ENCODE results near the gene CDC27. TPM values are rescaled to one million over a fixed set of nuclear protein-coding genes. Genes with fewer than 3 reads are reported as not detected.
"Not testable (repeated sequence)": the region's sequence is repeated elsewhere in the genome, so short reads cannot be mapped to it uniquely, and the experiment has no call there.

CDC27 gene
- total RNA-seq, 1 experiment from 2014 or later = 97.5 TPM

DNA sequence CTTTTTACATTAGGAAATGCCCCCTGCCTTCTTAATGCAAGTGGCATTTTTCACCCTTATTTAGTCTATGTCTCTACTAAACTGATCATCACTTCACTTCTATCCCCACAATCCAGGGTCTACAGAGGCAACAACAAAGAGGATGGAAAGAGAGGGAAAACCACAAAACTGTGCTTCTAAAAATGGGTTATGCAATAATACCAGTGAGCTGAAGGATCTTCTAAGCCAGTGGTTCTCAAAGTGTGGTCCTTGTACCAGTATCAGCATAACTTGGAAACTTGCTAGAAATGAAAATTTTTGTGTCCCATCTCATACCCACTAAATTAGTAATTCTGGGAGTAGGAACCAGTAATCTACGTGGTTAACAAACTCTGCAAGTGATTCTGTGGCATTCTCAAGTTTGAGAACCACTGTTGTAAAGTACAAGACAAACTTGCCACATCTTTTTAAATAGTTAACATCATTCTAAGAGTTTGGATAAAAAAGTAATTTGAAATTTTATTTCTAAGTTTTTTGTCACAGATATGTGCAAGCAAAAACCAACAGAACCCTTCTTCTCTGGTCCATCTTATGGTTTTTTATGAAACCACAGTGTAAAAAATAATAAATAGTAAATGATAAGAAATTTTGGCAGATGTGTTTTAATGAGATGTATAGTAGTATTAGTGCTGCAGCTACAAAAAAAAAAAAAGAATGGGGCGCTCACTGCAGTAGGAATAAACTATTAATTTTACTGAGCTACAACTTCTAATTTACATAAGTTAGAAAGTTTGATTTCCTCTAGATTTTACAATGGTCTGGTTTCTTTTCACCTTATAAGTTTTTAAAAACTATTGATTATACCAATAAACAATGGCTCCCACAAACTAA lies 16.2 kb downstream of the CDC27 start:
- no peaks in the 10 kb centered on the region for H3K27me3 ChIP-seq (ENCODE audit: control insufficient read depth, insufficient read depth, low read length)
- no TSS peak for BruUV-seq (replicated peaks)
- no peaks in the 10 kb centered on the region for H3K9me3 ChIP-seq (ENCODE audit: control insufficient read depth, insufficient read depth, low read depth, low read length)
- DNase-seq (ENCODE audit: low read depth, low spot score) = no peak
- no peak for TF ChIP-seq TCF7L2 (IDR thresholded peaks at IDR 0.05; ENCODE audit: low read depth, low read length)
- no peak for TF ChIP-seq SIN3A (IDR thresholded peaks at IDR 0.05; ENCODE audit: borderline replicate concordance, insufficient read depth, low read depth, low read length)
- TF ChIP-seq, protein P1, sequence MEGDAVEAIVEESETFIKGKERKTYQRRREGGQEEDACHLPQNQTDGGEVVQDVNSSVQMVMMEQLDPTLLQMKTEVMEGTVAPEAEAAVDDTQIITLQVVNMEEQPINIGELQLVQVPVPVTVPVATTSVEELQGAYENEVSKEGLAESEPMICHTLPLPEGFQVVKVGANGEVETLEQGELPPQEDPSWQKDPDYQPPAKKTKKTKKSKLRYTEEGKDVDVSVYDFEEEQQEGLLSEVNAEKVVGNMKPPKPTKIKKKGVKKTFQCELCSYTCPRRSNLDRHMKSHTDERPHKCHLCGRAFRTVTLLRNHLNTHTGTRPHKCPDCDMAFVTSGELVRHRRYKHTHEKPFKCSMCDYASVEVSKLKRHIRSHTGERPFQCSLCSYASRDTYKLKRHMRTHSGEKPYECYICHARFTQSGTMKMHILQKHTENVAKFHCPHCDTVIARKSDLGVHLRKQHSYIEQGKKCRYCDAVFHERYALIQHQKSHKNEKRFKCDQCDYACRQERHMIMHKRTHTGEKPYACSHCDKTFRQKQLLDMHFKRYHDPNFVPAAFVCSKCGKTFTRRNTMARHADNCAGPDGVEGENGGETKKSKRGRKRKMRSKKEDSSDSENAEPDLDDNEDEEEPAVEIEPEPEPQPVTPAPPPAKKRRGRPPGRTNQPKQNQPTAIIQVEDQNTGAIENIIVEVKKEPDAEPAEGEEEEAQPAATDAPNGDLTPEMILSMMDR (IDR thresholded peaks at IDR 0.05) = no peak
- no peak for TF ChIP-seq POLR2AphosphoS5 (IDR thresholded peaks at IDR 0.05; ENCODE audit: low read depth, low read length)
- TF ChIP-seq, protein P2, sequence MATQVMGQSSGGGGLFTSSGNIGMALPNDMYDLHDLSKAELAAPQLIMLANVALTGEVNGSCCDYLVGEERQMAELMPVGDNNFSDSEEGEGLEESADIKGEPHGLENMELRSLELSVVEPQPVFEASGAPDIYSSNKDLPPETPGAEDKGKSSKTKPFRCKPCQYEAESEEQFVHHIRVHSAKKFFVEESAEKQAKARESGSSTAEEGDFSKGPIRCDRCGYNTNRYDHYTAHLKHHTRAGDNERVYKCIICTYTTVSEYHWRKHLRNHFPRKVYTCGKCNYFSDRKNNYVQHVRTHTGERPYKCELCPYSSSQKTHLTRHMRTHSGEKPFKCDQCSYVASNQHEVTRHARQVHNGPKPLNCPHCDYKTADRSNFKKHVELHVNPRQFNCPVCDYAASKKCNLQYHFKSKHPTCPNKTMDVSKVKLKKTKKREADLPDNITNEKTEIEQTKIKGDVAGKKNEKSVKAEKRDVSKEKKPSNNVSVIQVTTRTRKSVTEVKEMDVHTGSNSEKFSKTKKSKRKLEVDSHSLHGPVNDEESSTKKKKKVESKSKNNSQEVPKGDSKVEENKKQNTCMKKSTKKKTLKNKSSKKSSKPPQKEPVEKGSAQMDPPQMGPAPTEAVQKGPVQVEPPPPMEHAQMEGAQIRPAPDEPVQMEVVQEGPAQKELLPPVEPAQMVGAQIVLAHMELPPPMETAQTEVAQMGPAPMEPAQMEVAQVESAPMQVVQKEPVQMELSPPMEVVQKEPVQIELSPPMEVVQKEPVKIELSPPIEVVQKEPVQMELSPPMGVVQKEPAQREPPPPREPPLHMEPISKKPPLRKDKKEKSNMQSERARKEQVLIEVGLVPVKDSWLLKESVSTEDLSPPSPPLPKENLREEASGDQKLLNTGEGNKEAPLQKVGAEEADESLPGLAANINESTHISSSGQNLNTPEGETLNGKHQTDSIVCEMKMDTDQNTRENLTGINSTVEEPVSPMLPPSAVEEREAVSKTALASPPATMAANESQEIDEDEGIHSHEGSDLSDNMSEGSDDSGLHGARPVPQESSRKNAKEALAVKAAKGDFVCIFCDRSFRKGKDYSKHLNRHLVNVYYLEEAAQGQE (IDR thresholded peaks at IDR 0.05; ENCODE audit: insufficient read depth in 1 of 2, low read depth in 2 of 2, low read length in 1 of 2) = no peak
- H3K27ac ChIP-seq (ENCODE audit: low read length) = no peak overlapping the region
- intact Hi-C loops (cut with micrococcal nuclease; ENCODE audit: unreplicated experiment) (no loop called here), in situ Hi-C loops (cut with HindIII; ENCODE audit: low pct_unique_long_range_greater_than_20kb, low sequenced_read_pairs) (no loop called here)
- no peak for ATAC-seq
- POLR2A ChIA-PET = no interaction called here
- peaks cover 19% of the 10 kb centered on the region for H3K36me3 ChIP-seq (ENCODE audit: control insufficient read depth, insufficient read depth, low read length)
- H3K4me1 ChIP-seq (ENCODE audit: control insufficient read depth, insufficient read depth, low read length) = no peaks in the 10 kb centered on the region
- no peak overlapping the region for H3K4me3 ChIP-seq (ENCODE audit: low read depth in 2 of 2, low read length in 2 of 2)
- CTCF ChIA-PET = interaction anchor here (0.6 kb wide), 1 partner anchor 573 kb away, joined by 4 read pairs; no protein-coding TSS in a partner anchor

GRCh38 chr17:47170710-47171109 lies 18.4 kb downstream of the CDC27 start:
- no peak for DNase-seq (ENCODE audit: low read depth, low spot score)
- no TSS peak for BruUV-seq (replicated peaks)
- TF ChIP-seq, protein P2 (IDR thresholded peaks at IDR 0.05; ENCODE audit: insufficient read depth in 1 of 2, low read depth in 2 of 2, low read length in 1 of 2) = no peak
- TF ChIP-seq, protein P1 (IDR thresholded peaks at IDR 0.05) = no peak
- no peak for TF ChIP-seq SIN3A (IDR thresholded peaks at IDR 0.05; ENCODE audit: borderline replicate concordance, insufficient read depth, low read depth, low read length)
- TF ChIP-seq TCF7L2 (IDR thresholded peaks at IDR 0.05; ENCODE audit: low read depth, low read length) = no peak
- no peak for TF ChIP-seq POLR2AphosphoS5 (IDR thresholded peaks at IDR 0.05; ENCODE audit: low read depth, low read length)
- Histone ChIP-seq H3K4me1 (ENCODE audit: control insufficient read depth, insufficient read depth, low read length) (no peaks in the 10 kb centered on the region), H3K36me3 (ENCODE audit: control insufficient read depth, insufficient read depth, low read length) (peaks cover 14% of the 10 kb centered on the region), H3K27ac (ENCODE audit: low read length) (no peak overlapping the region), H3K4me3 (ENCODE audit: low read depth in 2 of 2, low read length in 2 of 2) (no peak overlapping the region), H3K9me3 (ENCODE audit: control insufficient read depth, insufficient read depth, low read depth, low read length) (no peaks in the 10 kb centered on the region), H3K27me3 (ENCODE audit: control insufficient read depth, insufficient read depth, low read length) (no peaks in the 10 kb centered on the region)
- in situ Hi-C loops (cut with HindIII; ENCODE audit: low pct_unique_long_range_greater_than_20kb, low sequenced_read_pairs) (no loop called here), intact Hi-C loops (cut with micrococcal nuclease; ENCODE audit: unreplicated experiment) (no loop called here)
- CTCF ChIA-PET = no interaction called here
- ATAC-seq = no peak
- POLR2A ChIA-PET = no interaction called here

DNA sequence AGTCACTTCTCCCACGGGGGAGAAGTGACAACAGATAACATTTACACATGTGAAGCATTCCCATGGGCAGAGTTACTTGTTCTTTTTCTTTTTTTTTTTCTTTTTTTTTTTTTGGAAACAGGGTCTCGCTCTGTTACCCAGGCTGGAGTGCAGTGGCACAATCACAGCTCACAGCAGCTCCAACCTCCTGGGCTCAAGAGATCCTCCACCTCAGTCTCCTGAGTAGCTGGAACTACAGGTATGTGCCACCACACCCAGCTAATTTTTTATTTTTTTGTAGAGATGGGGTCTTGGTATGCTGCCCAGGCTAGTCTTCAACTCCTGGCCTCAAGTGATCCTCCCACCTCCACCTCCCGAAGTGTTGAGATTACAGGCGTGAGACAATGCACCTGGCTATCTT lies 20.2 kb downstream of the CDC27 start:
- H3K4me3 ChIP-seq (ENCODE audit: low read depth in 2 of 2, low read length in 2 of 2); CTCF ChIA-PET; H3K4me1 ChIP-seq (ENCODE audit: control insufficient read depth, insufficient read depth, low read length); H3K27me3 ChIP-seq (ENCODE audit: control insufficient read depth, insufficient read depth, low read length); ATAC-seq; H3K9me3 ChIP-seq (ENCODE audit: control insufficient read depth, insufficient read depth, low read depth, low read length); intact Hi-C loops (cut with micrococcal nuclease; ENCODE audit: unreplicated experiment); in situ Hi-C loops (cut with HindIII; ENCODE audit: low pct_unique_long_range_greater_than_20kb, low sequenced_read_pairs); DNase-seq (ENCODE audit: low read depth, low spot score); BruUV-seq (replicated peaks); H3K27ac ChIP-seq (ENCODE audit: low read length): not testable (repeated sequence)
- POLR2A ChIA-PET = interaction anchor here (0.7 kb wide), 1 partner anchor 191 kb away, joined by 6 read pairs; no protein-coding TSS in a partner anchor
- peaks cover 14% of the 10 kb centered on the region for H3K36me3 ChIP-seq (ENCODE audit: control insufficient read depth, insufficient read depth, low read length)

All from Panc1 (cell line).